Loucy (cell line): Measurements from ENCODE around the gene ADAM8.

Experiments
- EZH2phosphoT487 ChIP-seq: fragments of 200-600 bp; IDR thresholded peaks from 2 replicates; pipeline ENCODE4 v1.6.1; 2018; ENCODE audit warnings: antibody characterized with exemption, mild to moderate bottlenecking, moderate library complexity, borderline replicate concordance
- TF ChIP-seq, protein P1 (sequence below): fragments of 200-600 bp; sonication (generic); conservative IDR thresholded peaks from 2 replicates; pipeline ENCODE4 v1.5.1; 2014; ENCODE audit warnings: mild to moderate bottlenecking, antibody characterized with exemption, low read length

DNA sequence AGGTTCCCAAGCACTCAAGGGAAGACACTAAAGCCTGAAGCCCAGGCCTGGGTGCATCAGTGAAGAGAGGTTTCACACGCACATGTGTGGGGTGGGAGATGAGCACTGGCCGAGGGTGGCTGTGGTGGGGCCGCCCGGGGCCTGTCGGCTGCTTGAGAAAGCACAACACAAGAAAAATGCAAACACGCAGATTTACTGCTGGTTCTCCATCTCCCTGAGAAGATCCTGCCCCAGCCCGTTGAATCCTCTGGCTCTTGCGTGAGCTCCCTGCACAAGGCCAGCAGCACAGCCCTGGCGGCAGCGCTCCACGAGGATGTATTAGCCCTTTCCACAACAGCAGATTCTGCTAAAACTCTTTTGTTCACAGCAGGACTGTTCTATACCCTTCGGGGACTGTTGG lies 38.2 kb upstream of the ADAM8 start:
- TF ChIP-seq, protein P1, sequence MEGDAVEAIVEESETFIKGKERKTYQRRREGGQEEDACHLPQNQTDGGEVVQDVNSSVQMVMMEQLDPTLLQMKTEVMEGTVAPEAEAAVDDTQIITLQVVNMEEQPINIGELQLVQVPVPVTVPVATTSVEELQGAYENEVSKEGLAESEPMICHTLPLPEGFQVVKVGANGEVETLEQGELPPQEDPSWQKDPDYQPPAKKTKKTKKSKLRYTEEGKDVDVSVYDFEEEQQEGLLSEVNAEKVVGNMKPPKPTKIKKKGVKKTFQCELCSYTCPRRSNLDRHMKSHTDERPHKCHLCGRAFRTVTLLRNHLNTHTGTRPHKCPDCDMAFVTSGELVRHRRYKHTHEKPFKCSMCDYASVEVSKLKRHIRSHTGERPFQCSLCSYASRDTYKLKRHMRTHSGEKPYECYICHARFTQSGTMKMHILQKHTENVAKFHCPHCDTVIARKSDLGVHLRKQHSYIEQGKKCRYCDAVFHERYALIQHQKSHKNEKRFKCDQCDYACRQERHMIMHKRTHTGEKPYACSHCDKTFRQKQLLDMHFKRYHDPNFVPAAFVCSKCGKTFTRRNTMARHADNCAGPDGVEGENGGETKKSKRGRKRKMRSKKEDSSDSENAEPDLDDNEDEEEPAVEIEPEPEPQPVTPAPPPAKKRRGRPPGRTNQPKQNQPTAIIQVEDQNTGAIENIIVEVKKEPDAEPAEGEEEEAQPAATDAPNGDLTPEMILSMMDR: no peak
- TF ChIP-seq EZH2phosphoT487: no peak
